HL-60/S4 (cell line): ENCODE measurements around the gene TBC1D23.

Experiments
- in situ Hi-C: fragments of 300-500 bp; cut with MboI; formaldehyde crosslinking; loops from 2 replicates; pipeline ENCODE4 v1.14.3; 2022; ENCODE audit warnings: low sequenced_read_pairs

The TBC1D23 gene

DNA sequence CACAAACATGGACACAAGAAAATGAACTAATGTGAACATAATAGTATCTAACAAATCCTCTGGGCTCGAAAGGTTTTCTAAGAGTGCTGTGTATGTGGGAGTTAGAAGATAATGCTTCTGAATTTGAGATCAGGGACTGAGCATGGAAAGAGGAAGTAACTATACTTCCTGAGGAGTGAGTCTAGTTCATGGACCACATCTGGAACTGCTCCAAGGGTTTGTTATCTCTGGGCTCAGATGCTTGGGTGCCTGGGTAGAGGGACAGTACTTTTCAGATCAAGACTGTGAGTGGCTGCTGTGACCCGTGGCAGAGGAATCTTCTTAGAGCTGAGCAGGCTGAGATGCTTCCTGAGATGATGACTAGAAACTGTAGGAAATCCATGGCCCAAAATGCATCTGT, 28.5 kb downstream of the TBC1D23 start:
- in situ Hi-C loops: no loop called here

DNA sequence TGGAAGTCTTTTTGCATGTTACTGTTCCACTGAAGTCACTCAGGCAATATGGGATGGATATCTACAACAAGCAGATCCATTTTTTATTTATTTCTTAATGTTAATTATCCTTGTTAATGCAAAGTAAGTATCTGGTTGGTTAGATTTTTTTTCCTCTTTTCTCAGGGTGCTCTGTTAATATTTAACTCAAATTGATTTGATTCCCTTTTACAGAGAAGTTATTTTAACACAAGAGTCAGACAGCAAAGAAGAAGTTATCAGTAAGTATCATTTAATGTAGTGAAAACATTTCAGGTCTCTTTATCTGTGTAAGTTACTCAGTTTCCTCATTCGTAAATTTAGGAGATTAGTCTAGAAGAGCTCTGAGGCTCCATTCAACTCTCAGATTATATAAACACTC, 34.3 kb downstream of the TBC1D23 start:
- in situ Hi-C loops: no loop called here

DNA sequence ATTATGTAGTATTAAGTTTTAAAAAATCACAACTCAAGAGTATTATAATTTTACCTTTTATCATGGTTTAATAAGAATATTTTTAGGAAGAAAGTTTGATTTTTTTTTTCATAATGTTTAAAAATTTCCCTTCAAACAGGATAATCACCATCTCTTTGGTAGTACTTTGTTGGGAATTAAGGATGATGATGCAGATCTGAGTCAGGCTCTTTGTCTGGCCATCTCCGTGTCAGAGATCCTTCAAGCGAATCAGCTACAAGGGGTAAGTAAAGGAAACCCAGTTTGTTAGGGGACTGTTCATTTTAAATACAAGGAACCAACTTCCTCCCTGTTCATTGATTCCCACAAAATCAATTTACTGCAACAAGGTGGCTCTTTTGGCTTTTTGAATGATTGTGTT, 37.0 kb downstream of the TBC1D23 start:
- in situ Hi-C loops: no loop called here

DNA sequence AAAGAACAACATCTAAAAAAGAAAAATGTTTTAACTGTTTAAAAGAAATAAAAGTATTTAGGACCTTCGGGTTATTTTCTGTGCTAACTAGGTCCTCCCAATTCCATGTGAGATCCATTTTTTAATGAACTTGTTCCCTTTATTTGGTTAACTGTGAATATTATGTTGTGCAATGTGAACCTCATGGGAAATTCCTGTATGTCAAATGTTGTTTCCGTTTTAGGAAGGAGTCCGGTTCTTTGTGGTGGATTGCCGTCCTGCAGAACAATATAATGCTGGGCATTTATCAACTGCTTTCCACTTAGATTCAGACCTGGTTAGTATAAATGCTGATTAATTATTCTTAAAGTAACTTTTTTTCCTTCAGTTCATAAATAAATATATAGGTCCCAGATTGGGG, 38.2 kb downstream of the TBC1D23 start:
- in situ Hi-C loops: no loop called here

DNA sequence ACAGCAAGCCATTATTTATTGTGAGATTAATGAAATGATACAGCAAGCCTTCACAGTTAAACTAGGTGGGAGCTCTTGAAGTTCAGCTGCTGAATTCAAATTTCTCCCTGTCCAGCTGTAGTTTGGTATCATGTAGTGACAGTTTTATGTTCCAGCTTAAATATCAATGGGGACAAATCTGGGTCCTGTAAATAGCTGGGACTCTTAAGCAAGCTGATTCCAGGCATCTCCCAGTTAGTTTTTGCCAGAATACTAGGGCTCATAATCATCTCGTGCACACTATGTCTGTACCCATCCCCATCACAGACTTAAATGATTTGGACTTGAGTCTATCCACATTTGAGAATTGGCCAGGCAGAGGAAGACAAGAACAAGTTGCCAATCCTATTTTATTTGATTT, 45.9 kb downstream of the TBC1D23 start:
- in situ Hi-C loops: no loop called here

DNA sequence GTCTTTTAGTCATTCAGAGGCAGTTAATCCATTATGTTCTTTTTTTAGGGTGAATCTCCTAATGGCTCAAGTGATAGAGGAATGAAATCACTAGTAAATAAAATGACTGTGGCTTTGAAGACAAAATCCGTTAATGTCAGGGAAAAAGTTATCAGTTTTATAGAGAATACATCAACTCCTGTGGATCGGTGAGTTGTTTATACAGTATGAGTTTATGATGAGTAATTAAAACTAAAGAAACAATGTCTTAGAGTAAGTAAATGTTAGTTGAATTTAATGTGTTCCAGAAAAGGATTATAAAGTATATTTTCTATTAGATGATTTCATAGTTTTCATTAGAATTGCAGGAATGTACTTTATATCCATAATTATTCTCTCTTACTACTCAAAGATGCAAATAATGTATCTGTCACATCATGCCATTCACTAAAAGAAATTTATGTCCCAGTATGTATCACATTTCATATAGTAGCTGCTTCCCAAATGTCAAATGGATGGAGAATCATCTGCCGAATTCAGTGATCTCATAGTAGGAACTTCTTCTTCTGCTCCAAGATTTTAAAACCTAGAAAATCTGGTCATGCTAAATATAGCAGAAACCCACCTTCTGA, 49.7 kb downstream of the TBC1D23 start:
- in situ Hi-C loops: no loop called here

DNA sequence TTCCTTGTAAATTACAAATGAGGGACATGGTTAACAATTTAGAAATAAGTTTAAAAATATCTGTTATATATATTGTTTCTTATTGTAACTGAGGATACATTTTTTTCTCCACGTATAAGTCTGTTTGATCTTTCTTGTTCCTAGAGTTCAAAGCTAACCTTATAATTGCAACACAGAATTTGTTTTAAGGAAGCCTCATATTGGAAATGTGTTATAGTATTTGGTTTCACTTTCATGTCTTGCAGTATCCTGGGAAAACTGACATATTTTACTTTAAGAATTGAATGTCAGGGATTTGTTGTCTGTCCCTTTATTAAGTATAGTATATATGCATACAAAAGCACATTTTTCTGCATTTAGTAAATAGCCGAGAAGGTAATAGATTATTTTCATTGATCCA, 50.2 kb downstream of the TBC1D23 start:
- in situ Hi-C loops: no loop called here

DNA sequence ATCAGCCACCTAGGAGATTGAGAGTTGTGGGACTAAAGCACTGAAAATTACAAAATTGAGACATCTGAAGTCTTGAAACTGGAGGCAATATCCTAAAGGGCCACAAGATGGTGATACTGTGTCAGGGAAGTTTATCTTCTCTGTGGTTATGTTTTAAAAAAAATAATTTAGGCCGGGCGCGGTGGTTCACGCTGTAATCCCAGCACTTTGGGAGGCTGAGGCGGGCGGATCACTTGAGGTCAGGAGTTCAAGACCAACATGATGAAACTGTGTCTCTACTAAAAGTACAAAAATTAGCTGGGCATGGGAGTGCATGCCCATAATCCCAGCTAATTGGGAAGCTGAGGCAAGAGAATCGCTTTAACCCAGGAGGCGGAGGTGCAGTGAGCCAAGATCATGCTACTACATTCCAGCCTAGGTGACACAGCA, 55.9 kb downstream of the TBC1D23 start:
- in situ Hi-C loops: no loop called here

DNA sequence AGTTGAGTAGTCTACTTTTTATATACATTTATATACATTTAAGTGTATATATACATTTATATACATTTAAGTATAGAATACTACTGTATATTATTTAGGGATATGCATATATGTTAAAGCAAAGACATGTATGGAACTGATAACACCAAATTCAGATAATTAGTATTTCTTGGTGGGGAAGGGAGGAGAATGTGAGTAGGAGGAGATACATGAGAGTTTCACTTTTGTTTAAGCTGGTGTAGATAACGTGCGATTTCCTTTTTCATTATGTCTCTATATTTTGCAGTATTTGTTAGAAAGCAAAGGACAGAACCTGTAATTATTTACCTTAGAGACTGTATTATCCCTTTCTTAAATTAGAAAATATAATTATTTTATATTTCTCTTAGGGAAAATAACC, 57.1 kb downstream of the TBC1D23 start:
- in situ Hi-C loops: no loop called here

DNA sequence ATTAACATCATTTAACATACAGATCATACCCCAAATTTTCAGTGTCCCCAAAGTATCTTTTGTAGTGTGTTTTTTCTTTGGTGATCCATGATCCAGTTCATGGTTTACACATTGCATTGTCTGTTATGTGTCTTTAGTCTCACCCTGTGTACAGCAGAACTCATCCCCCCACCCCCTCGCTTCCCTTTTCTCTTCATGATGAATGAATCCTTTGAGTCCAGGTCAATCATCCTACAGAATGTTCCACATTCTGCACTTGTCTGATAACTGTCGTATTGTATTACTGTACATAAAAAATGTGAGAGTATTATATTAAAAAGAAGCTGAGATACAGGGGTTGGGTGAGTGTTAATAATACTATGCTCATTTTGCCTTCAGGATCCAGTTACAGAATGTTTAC, 59.2 kb downstream of the TBC1D23 start:
- in situ Hi-C loops: no loop called here

DNA sequence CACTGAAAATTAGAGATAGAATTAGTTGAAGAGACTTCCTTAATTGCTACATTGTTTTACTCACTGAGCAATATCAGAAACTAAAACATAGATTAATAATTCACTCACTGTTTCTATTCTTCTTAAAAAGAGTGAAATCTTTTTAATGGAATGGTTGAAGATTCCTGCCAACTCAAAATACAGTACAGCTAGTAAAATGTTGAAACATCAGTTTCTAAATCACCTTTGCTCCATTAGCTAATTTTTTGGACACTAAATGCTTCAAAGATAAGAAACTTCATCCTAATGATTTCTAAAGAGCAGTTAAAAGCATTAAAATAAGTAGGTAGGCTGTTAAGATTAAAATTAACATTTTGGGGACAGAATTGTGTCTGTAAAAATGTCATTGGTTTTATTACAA, 63.3 kb downstream of the TBC1D23 start:
- in situ Hi-C loops: no loop called here

DNA sequence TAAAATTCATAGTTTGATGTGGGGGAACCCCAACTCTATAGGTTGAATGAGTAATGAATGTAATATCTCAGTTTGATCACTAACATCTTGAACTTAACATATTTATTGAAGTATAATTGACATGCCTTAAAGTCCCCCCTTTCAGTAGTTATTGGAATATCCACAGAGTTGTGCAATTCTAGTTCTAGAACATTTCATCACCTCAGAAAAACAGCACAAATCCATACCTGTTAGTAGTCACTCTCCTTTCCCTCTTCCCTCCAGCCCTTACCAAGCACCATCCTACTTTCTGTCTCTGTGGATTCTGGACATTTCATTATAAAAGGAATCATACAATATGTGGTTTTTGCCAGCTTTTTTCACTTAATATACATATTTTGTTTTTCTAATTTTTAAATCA, 65.0 kb downstream of the TBC1D23 start:
- in situ Hi-C loops: loop anchor here (25.0 kb wide), 1 partner anchor 261 kb away; no protein-coding TSS in a partner anchor

DNA sequence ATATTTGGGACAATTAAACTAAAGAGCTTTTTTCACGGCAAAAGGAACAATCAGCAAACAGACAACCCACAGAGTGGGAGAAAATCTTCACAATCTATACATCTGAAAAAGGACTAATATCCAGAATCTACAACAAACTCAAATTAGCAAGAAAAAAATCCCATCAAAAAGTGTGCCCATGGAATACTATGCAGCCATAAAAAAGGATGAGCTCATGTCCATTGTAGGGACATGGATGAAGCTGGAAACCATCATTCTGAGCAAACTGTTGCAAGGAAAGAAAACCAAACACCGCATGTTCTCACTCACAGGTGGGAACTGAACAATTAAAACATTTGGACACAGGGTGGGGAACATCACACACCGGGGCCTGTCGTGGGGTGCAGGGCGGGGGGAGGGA, 66.6 kb downstream of the TBC1D23 start:
- in situ Hi-C loops: loop anchor here (25.0 kb wide), 1 partner anchor 260 kb away; no protein-coding TSS in a partner anchor

DNA sequence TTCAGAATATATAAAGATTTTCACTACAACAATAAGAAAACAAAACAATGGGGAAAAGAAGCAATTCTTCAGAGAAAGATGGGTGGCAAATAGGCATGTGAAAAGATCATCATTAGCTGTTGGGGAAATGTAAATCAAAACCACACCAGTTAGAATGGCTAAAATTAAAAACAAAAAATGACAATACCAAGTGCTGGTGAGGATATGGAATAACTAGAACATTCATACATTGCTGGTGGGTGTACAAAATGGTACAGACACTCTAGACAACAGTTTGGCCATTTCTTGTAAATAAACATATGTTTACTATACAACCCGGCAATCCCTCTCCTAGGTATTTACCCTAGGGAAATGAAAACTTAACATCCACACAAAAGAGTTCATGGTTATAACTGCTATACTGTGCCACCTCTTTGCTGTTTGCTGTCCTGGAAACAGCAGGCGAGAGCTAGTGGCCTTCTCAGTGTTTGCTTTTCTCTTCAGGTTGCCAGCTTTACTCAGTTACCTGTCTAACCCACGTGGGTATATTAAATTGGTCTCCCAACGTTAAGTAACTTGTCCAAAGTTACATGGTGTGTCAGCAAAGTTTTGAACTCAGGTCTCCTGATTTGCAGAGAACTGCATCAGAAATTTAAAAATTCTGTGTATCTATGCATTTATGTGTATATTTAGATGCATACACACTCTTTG, 69.2 kb downstream of the TBC1D23 start:
- in situ Hi-C loops: loop anchor here (25.0 kb wide), 1 partner anchor 257 kb away; no protein-coding TSS in a partner anchor

DNA sequence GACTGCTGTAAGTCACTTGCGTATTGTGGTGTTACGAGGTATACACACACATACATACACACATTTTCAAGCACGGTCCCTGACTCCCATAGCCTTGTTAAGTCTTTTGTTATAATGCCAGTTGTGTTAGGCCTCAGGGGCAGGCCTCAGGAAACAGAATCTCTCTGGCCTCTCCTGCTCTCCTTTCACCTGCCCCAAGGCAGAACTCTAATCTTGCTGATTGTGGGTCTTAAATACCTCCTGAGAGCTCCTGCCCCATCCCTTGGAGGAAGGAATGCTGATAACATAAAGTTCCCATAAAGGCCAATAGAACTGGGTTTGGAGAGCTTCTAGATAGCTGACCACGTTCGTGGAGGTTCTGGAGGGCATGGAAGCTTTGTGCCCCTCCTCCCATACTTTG, 69.9 kb downstream of the TBC1D23 start:
- in situ Hi-C loops: loop anchor here (25.0 kb wide), 1 partner anchor 257 kb away; no protein-coding TSS in a partner anchor

DNA sequence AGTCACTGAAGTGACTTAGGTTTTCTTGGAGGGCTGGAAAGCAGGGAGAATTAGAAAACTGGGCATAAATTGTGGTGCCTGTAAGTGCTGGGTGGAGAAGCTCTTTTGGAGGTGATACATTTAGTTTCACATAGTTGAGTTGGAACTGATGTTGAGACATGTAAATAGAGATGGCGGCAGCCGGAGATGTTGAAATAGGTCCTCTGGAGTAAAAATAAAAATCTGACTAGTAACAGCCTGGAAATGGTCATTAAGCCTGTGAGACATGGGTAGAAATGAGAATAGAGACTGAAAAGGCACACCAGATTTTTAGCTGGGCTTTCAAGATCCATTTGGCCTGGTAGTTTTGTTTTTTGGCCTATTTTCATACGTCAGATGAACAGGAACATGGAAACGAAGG, 70.9 kb downstream of the TBC1D23 start:
- in situ Hi-C loops: loop anchor here (25.0 kb wide), 1 partner anchor 256 kb away; no protein-coding TSS in a partner anchor

DNA sequence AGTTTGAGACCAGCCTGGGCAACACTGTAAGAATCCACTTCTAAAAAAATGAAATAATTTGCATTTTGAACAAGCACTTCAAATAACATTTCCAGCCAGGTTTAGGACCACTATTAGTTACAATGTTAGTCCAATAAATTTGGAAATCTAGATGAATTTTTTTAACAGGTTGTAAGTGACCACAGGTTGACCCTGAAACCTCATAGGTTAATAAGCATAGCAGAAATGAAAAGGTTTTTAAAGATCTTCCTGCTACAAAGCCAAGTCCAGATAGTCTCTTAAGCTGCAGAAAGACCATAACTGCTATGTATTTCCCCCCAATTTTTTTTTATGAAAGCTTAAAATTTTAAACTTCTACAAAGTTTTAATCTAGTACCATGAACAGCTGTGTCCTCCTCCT, 72.3 kb downstream of the TBC1D23 start:
- in situ Hi-C loops: loop anchor here (25.0 kb wide), 1 partner anchor 254 kb away; no protein-coding TSS in a partner anchor

DNA sequence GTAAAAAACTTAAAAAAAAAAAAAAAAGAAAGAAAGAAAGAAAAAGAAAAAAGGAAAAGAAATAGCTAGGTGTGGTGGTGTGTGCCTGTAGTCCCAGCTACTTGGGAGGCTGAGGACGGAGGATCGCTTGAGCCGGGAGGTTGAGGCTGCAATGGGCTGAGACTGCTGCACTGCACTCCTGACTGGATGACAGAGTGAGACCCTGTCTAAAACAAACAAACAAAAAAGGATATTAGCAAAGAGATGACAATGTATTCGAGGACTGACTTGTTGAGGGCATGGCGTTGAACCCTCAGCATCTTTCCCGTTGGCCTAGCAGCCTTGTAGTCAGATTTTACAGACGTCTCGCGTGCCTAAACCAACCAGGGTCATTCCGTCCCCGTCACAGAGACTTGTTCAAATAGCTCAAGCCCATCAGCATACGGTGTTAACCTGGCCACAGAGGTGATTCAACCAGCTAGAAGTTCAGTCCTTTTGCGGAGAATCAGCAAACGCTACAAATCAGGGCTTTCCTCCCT, 73.2 kb downstream of the TBC1D23 start:
- in situ Hi-C loops: loop anchor here (25.0 kb wide), 1 partner anchor 253 kb away; no protein-coding TSS in a partner anchor

DNA sequence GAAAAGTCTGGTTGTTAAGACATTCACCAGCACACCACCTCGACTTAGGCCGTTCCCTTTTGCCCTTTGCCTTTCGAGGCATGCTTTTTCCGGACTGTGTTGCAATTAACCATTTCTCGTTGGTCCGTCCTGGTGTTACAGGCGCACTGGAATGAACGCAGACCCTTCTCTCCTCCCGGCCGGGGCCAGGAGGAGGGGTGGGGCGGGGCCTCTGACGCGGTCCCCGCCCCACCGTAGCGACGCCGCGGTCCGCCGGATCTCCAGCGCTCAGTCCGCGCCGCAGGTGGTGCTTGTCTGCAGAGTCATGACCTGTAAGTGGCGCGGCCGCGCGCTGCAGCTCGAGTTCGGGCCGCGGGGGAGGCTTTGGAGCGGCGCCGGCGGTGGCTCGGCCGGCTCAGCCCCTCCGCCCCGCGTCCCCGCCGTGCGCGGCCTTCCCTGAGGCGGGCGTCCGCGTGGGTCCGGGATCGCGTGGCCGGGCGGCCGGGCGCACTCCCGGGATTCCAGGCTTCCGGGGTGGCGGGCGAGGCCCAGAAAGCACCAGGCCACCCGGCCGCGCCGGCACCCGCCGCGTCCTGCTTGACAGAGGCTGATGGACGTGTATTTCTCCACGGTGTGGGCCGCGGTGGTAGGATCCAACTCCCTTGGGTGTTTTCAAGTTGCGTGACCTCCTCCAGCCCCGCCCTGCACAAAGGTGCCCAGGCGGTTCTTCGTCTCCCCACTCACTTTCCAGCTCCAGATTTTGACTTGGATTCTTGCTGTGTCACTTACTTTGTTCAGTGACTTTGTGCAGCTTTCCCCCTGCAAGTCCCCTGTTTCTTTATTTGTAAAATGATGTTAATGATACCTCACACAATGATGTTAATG, 73.9 kb downstream of the TBC1D23 start, which contains the start of gene NIT2:
Gene NIT2 (plus strand): TSS at position 270 of the 864 bp plus-strand sequence. CDS start 35 bp downstream, at position 305.
- in situ Hi-C loops: loop anchor here (25.0 kb wide), 1 partner anchor 253 kb away; no protein-coding TSS in a partner anchor

DNA sequence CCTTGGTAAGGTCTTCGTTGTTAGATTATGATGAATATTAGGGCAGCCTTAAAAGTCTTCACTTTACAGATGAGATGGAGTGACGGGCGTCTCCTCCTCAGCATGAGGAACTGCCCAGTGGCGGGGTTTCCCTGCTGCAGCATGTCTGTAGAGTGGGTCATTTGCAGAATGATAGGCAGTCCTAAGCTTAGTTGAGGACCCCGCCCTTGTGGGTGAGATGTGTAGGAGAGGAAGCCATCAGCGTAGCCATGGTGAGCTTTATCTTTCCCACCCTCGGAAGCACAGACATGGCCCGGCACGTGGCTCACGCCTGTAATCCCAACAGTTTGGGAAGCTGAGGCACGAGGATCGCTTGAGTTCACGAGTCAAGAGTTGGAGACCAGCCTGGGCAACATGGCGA, 74.6 kb downstream of the TBC1D23 start:
- in situ Hi-C loops: loop anchor here (25.0 kb wide), 1 partner anchor 252 kb away; no protein-coding TSS in a partner anchor

DNA sequence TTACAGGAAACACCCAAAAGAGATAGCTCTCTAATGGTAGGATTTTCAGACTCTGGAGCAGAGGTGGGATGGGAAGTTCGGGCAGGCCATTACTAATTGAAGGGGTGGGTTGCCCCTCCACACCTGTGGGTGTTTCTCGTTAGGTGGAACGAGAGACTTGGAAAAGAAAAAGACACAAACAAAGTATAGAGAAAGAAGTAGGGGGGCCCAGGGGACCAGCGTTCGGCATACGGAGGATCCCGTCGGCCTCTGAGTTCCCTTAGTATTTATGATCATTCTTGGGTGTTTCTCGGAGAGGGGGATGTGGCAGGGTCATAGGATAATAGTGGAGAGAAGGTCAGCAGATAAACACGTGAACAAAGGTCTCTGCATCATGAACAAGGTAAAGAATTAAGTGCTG, 75.4 kb downstream of the TBC1D23 start:
- in situ Hi-C loops: loop anchor here (25.0 kb wide), 1 partner anchor 251 kb away; no protein-coding TSS in a partner anchor
